GM19468 (cell line): ENCODE results near the gene ABHD1.

Experiments used
- ATAC-seq: cut with Tn5 transposase; IDR thresholded peaks from one replicate; pipeline ENCODE4 v1.9.1; 2021; ENCODE audit warnings: mild to moderate bottlenecking, moderate library complexity, moderate number of reproducible peaks; ENCODE audit not compliant: unreplicated experiment; ENCODE audit errors: extremely low read depth

The ABHD1 gene

DNA sequence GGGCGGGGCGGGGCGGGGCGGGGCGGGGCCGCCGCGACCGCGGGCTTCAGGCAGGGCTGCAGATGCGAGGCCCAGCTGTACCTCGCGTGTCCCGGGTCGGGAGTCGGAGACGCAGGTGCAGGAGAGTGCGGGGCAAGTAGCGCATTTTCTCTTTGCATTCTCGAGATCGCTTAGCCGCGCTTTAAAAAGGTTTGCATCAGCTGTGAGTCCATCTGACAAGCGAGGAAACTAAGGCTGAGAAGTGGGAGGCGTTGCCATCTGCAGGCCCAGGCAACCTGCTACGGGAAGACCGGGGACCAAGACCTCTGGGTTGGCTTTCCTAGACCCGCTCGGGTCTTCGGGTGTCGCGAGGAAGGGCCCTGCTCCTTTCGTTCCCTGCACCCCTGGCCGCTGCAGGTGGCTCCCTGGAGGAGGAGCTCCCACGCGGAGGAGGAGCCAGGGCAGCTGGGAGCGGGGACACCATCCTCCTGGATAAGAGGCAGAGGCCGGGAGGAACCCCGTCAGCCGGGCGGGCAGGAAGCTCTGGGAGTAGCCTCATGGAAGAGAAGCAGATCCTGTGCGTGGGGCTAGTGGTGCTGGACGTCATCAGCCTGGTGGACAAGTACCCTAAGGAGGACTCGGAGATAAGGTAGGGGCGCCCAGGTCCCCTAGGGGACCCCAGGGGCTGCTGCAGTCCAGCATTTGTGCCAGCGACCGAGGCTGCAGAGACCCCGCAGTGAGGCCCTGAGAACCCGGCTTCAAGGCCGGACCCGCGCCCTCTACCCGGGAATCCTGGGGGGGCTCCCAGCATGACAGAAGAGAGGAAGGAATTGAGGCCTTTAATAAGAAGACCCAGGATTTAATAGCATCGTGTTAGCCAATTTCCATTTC lies 36.7 kb upstream of the ABHD1 start, which contains the start of gene KHK:
Gene KHK (plus strand): TSS at position 49 of the 870 bp plus-strand sequence. CDS start 488 bp downstream, at position 537.
- ATAC-seq = no peak

DNA sequence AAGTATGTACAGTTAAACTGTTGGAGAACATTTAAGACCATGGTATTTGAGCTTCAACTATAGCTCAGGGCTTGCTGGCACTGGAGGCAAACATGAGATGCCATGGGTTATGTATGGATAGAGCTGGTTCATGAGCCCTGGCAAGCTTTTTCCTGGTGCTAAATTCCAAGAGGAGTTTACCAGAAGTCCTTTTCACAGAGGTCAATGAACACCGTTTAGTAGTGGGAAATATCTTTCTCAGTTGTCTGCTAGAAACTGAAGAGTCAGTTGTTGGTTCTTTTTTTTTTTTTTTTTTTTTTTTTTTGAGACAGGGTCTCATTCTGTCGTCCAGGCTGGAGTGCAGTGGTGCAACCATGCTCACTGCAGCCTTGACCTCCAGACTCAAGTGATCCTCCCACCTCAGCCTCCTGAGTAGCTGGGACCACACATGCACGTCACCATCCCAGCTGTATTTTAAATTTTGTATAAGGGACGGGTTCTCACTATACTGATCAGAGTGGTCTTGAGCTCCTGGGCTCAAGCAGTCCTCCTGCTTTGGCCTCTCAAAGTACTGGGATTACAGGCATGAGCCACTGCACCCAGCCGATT lies 35.7 kb upstream of the ABHD1 start:
- no peak for ATAC-seq

DNA sequence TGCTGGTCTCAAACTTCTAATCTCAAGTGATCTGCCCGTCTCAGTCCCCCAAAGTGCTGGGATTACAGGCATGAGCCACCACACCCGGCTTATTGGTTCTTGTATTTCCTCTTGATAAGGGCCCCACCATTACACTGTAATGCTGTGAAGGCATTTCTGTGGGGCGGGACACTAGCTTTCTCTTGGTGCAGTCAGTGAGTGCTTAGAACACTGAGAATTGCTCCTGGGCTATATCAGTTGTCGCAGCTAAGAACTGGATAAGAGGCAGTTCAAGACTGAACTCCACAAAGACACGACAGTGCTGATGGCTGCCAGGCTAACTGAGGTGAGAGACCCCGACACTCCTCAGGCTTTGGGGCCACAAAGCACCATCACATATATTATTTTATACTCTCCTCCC lies 35.0 kb upstream of the ABHD1 start:
- ATAC-seq = no peak

DNA sequence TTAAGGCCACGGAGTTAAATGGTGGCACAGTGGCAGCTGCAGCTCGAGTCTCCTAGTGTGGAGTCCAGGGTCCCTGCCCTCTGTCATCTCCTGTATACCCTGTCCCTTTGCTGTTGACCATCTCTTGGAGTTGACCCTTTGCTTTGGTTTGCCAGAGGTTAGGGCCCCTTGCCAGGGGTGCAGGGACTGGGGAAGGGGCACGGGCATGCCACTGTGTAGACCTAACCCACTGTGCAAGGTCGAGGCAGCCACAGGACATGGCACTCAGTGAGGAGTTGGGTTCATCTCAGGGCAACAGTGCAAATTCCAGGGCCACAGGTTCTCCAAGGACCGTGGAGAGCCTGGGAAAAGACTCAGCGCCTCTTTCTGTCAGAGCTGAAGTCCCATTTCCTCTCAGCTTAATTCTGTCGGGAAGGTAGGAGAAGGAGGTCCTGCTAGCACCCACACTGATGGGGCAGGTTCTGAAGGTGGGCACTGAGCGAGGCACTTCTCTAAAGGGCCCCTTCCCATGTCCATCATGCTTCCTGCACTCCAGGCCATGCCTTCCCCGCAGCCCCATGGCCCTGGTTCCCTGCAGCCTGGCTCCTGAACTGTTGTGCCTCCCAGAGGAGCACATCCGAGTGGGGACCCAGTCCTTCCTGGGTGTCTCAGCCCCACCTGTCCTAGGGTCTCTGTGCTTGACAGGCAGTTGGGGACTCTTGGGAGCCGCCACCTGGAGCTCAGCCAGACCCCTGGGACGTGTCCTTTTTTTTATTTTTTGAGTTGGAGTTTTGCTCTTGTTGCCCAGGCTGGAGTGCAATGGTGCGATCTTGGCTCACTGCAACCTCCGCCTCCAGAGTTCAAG lies 34.3 kb upstream of the ABHD1 start:
- no peak for ATAC-seq

DNA sequence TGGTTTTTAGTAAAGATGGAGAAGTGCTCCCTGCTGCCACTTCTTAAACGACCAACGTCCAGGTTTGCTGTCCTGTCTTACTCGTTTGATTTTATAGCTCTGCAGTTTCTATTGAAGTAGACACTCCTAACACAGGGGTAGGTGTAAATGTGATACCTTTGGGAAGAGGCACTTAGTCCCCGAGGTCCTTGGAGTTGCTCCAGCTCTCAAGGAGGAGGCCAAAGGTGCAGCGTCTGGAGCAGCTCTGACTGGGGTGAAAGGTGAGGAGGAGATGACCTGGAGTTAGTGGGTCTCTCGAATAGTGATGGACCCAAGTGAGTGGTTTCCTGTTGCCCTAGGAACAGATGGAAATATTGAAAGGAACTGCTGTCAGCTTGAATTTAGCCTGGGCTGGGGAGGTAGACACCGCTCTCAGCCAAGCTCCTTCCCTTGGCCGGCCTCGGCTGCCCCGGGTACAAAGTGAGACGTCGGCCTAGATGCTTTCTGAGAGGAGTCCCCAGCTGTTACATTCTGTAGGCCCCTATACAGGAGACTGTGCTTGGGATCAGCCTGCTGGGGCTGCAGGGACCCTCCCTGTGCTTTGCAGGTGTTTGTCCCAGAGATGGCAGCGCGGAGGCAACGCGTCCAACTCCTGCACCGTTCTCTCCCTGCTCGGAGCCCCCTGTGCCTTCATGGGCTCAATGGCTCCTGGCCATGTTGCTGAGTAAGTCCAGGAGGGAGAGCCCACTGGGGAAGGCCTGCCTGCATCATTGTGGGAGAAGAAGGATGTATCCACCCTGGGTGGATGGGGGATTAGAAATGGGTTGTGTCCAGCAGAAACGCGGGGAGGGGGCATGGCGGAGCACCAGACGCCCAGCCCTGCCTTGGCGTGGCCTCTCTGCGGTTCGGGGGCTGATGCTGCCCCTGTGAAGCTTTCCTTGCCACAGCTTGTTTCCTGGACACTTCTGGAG lies 31.6 kb upstream of the ABHD1 start:
- ATAC-seq = no peak

DNA sequence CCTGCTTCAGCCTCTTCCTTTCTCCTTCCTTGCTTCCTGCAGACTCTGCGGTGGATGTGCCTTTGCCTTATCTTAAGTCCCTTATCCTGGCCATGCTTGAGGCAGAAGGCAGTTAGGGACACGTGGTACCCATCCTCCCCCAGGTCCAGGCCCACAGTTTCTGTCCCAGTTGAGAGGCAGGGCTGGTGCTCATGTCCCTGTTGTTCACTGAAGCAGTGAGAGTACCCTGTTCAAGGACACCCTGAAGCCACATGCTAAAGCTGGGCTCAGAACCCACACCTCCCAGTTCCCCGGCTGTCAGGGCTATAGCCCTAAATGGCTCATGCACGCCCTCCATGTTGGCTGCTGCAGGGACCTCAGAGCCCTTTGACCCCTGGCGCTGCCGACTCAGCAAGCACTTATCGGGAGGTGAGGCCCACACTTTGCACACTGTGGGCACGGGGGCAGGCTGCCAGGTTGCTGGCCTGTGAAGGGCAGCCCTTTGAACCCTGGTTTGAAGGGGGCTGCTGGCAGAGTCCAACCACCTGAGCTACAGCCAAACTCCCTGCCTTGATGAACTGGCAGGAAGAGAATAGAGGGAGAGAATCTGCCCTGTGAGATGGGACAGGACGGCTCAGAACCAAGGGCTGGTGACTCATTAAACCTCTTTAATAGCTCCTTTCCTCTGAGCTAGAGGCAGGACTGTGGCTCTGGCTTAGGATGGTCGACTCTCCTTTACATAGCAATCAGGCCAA lies 30.8 kb upstream of the ABHD1 start:
- ATAC-seq = no peak

DNA sequence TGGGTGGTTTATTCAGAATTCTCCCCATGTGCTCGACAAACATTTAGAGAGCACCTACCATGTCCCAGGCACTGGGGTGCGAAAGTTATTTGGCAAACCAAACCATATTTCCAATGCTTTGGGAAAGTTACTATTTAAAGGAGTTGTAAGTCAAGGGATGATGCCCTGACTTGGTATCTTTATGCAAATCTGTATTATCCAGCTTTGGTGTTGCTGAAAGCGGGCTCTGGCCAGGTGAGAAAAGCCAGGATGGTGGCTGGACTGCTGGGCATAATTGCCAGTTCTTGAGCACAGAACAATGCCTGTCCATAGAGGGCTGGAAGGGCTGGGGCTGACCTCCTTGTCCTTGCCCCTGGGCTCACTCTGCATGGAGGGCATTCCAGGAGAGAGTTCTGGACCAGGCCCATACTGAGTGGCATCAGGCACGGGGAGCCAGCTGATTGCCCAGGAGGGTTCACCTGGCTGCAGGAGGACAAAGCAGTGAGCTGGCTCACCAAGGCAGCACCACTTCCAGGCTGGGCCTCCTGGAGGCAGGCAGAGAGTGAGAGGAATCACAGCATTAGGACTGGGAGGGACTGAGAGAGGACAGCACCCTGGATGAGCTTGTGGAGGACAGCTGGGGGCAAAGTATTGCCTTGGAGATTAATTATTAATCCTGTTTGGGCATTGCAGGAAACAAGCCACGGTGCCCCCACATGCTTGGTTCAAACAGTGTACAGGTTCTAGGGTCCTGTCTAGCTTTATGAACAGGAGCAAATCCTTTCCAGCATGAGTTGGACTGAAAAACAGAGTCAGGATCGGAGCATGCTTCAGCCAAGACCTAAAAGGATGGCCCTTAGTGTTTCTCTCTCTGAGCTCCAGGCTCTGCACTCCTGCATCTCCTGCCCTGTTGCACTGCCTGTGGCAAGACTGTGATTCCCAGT lies 29.9 kb upstream of the ABHD1 start:
- ATAC-seq = no peak

DNA sequence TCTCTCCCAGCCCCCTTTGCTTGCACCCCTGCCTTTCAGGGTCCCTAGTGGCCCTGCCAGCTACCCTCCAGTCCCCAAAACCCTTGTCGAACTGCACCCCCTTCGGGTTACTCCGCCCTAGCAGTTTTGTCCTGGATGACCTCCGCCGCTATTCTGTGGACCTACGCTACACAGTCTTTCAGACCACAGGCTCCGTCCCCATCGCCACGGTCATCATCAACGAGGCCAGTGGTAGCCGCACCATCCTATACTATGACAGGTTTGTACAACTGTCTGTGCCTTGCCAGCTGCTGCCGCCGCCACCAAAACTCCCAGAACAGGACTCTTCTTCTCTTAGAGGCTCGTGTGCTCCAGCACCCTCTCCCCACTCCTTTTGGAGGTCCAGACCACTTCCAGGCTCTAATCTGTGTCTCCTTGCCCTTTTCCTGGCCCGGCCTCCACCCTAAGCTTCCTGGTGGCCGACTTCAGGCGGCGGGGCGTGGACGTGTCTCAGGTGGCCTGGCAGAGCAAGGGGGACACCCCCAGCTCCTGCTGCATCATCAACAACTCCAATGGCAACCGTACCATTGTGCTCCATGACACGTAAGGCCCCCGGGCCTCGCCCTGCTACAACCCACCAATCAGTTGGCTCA lies 29.1 kb upstream of the ABHD1 start:
- no peak for ATAC-seq

DNA sequence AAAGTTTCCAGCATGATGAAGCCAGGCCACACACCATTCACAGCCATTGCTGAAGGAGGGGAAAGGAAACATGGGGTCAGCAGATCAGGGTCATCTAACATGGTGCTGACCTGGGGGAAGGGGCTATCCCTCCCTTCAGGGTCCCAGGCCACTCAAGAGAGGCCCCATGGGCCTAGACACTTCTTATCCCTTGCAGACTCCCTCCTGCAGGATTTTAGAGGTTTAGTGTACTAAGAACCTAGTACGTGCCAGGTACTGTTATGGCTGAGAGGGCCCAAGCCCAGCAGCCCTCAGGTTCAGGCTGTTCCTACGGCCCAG lies 28.2 kb upstream of the ABHD1 start:
- ATAC-seq = no peak

DNA sequence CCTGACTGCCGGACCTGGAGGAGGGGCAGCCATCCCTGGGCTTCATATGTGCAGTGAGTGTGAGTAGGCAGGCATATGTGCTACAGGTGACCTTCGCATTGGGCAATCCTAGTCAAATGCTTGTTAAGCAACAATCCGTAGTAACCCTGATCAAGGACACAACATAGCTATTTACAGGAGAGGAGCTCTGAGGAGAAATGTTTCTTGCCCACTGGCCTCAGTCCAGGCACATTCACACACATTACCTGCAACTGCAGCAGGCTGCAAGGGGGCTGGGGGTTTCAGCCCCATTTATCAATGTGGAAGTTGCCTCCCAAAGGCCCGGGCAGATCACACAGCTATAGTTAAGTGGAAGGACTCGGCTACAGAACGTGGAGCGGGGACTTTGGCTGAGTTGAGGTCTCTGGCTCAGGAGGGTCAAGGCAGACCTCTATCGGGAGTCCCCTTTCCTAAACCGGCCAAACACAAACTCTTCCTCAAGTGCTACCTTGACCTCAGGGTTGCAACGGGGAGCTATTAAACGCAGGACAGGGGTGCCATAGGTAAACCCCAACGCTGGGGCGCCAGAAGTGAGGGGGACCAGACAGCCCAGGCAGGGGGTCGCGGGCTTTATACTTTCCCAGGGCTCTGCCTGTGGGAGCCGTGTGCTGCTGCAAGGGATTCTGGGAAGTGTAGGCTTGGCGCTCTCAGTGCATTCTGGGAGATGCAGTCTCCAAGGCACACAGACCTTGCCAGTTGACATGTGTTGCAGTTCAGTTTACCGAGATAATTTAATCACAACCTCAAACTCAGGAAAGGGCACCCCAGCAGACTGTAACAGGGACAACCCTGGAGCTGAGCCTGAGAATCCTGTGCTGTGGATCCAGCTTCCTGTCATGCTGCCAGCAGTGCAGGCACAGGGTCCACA lies 27.6 kb upstream of the ABHD1 start:
- no peak for ATAC-seq

DNA sequence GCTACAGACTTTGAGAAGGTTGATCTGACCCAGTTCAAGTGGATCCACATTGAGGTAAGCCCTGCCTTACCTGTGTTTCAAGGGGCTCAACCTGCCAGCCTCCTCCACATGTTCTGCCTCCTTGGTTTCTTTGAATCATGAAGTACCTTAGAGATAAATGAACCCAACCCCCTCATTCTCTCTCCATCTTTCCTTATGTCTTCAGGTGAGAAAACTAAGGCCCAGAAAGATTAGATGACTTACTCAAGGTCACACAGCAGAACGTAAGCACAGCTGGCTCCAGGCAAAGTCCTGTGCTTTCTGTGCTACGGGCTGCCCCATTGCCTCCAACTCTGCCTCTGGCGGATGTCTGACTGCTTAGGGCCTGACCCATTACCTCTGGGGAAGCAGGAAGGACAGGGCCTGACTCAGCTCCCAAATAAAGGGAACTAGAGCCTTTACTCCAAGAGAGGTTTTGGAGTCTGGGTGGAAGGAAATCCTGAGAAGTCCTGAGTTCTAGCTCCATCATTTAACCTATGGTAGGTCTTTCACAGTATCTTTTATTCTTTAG lies 26.8 kb upstream of the ABHD1 start:
- ATAC-seq = no peak

DNA sequence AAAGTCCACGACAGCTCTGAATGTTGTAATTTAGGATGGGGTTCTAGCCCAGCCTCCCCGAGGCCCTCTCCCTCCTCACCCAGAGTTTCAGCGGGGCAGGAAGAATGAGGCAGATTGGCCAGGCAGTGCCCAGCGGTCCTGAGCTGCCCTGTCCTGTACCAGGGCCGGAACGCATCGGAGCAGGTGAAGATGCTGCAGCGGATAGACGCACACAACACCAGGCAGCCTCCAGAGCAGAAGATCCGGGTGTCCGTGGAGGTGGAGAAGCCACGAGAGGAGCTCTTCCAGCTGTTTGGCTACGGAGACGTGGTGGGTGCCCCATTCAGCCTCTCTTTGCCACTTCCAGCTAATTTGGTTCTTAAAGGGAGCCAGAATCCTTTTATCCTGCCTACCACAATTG lies 26.3 kb upstream of the ABHD1 start:
- ATAC-seq = no peak

DNA sequence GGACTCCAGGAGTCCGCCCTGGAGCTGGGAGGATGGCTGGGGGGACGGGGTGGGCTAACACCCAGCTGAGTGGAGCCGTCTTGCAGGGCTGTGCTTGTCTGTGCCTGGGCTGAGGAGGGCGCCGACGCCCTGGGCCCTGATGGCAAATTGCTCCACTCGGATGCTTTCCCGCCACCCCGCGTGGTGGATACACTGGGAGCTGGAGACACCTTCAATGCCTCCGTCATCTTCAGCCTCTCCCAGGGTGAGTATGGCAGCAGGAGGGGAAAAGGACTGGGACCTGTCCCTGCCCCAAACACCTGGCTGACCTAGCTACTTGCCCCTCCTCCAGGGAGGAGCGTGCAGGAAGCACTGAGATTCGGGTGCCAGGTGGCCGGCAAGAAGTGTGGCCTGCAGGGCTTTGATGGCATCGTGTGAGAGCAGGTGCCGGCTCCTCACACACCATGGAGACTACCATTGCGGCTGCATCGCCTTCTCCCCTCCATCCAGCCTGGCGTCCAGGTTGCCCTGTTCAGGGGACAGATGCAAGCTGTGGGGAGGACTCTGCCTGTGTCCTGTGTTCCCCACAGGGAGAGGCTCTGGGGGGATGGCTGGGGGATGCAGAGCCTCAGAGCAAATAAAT lies 24.2 kb upstream of the ABHD1 start:
- ATAC-seq = no peak

DNA sequence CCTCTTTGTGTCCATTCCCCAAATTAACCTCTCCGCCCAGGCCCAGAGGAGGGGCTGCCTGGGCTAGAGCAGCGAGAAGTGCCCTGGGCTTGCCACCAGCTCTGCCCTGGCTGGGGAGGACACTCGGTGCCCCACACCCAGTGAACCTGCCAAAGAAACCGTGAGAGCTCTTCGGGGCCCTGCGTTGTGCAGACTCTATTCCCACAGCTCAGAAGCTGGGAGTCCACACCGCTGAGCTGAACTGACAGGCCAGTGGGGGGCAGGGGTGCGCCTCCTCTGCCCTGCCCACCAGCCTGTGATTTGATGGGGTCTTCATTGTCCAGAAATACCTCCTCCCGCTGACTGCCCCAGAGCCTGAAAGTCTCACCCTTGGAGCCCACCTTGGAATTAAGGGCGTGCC lies 23.6 kb upstream of the ABHD1 start:
- ATAC-seq = no peak

DNA sequence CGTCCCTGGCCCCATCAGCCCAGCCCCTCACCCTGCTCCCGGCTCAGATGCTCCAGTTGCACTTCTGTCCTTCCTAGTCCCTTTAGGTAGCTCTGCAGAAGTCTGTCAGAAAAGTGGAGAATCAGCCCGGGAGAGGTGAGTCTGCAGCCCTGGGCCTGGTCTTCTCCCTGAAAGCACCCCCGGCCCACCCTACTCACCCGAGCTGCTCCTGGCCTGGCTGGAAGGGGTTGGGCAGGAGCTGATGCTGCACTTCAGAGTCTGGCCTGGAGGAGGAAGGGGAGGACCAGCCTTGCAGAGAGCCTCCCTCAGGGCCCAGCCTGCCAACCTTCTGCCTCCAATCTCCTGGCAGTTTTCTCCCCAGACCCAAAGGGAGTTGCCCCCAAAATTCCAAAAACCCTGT lies 21.3 kb upstream of the ABHD1 start:
- no peak for ATAC-seq

DNA sequence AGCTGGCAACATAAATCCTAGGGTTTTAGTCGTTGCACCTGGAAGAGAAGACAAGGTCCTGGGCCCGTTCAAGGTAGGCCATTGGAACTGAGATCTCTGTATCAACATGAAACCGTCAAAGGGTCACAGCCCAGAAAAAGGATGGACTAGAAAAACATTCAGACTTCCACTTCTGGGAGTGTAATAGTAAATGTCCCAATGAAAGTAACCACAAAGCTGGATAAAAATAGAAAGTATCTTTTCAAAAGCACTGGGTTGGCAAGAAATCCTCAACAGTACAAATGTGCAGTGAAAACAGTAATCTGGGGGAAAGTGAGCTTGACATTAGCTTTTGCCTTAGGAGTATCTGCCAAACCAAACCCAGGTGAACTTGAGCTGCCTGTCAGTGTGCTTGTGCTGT lies 17.6 kb upstream of the ABHD1 start:
- ATAC-seq = no peak
